ENCODE measurements around the gene GABPB1. TPM values are rescaled to one million over a fixed set of nuclear protein-coding genes. Genes with fewer than 3 reads are reported as not detected.

GABPB1 gene
- total and polyA plus RNA-seq, 2 of the 13 experiments (the other 11 are each of a cell fraction or from before 2014, with no cell fraction given), result 17.5 to 39.5 TPM

DNA sequence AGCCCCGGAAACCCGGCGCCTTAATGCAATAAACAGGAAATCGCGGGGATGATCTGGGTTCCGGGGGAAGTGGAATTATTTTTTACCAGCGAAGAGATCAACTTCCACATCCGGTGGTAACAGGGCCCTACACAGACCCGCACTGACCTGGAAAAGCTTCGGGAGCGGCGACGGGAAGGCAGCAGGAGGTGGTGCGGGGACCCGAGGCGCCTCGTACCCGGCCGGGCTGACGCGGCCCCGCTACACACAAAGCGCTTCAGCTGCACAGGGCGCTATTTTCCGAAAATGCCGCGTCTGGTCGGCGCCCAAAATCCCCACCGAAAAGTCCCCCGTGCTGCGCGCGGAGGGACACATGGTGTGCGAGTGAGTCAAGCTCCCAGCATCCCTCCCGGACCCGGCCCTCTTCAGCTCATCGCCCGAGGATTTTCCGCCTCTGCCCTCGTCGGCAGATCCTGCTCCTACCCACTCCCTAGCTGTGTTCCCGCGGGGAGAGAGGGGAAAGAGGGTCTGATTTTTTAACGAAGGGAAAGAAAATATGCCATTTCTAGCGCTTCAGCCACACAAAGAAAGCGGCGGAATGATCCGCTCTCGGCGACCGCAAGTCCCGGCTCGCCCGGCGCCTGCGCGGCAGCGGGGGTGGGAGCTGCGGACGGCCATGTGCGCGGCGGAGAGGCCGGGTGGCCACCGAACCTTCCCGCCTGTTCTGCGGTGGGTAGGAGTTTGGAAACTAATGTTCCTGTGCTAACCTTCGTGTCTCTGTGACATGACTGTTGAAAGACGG, at the start of gene GABPB1 (continued):
- TF ChIP-seq, protein P1, sequence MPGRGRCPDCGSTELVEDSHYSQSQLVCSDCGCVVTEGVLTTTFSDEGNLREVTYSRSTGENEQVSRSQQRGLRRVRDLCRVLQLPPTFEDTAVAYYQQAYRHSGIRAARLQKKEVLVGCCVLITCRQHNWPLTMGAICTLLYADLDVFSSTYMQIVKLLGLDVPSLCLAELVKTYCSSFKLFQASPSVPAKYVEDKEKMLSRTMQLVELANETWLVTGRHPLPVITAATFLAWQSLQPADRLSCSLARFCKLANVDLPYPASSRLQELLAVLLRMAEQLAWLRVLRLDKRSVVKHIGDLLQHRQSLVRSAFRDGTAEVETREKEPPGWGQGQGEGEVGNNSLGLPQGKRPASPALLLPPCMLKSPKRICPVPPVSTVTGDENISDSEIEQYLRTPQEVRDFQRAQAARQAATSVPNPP (CRISPR knock-in tag; IDR thresholded peaks at IDR 0.05), result peak; percentile 54; the same call in 1 of the 2 replicates
- no peak for TF ChIP-seq SIX4 (CRISPR knock-in tag; IDR thresholded peaks at IDR 0.05)
- TF ChIP-seq AKAP8 (CRISPR knock-in tag; IDR thresholded peaks at IDR 0.05), result no peak
- TF ChIP-seq ESRRA (CRISPR knock-in tag; IDR thresholded peaks at IDR 0.05; ENCODE audit: low read depth), result no peak; the same call in 1 of the 2 replicates
- 0 out of 2 replicates have a peak, but pooled peaks have one; percentile 47 for TF ChIP-seq ZFAT (CRISPR knock-in tag; conservative IDR thresholded peaks at IDR 0.05)
- TF ChIP-seq XBP1 (CRISPR knock-in tag; IDR thresholded peaks at IDR 0.05), result no peak; the same call in 1 of the 2 replicates
- TF ChIP-seq ZNF792 (CRISPR knock-in tag; IDR thresholded peaks at IDR 0.05), result peak; percentile 56
- peak; percentile 82 for TF ChIP-seq CHD2 (IDR thresholded peaks at IDR 0.05; ENCODE audit: low read depth, low read length)
- TF ChIP-seq, protein P2, sequence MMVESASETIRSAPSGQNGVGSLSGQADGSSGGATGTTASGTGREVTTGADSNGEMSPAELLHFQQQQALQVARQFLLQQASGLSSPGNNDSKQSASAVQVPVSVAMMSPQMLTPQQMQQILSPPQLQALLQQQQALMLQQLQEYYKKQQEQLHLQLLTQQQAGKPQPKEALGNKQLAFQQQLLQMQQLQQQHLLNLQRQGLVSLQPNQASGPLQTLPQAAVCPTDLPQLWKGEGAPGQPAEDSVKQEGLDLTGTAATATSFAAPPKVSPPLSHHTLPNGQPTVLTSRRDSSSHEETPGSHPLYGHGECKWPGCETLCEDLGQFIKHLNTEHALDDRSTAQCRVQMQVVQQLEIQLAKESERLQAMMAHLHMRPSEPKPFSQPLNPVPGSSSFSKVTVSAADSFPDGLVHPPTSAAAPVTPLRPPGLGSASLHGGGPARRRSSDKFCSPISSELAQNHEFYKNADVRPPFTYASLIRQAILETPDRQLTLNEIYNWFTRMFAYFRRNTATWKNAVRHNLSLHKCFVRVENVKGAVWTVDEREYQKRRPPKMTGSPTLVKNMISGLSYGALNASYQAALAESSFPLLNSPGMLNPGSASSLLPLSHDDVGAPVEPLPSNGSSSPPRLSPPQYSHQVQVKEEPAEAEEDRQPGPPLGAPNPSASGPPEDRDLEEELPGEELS (CRISPR knock-in tag; IDR thresholded peaks at IDR 0.05), result no peak; the same call in 1 of the 2 replicates
- TF ChIP-seq, protein P3, sequence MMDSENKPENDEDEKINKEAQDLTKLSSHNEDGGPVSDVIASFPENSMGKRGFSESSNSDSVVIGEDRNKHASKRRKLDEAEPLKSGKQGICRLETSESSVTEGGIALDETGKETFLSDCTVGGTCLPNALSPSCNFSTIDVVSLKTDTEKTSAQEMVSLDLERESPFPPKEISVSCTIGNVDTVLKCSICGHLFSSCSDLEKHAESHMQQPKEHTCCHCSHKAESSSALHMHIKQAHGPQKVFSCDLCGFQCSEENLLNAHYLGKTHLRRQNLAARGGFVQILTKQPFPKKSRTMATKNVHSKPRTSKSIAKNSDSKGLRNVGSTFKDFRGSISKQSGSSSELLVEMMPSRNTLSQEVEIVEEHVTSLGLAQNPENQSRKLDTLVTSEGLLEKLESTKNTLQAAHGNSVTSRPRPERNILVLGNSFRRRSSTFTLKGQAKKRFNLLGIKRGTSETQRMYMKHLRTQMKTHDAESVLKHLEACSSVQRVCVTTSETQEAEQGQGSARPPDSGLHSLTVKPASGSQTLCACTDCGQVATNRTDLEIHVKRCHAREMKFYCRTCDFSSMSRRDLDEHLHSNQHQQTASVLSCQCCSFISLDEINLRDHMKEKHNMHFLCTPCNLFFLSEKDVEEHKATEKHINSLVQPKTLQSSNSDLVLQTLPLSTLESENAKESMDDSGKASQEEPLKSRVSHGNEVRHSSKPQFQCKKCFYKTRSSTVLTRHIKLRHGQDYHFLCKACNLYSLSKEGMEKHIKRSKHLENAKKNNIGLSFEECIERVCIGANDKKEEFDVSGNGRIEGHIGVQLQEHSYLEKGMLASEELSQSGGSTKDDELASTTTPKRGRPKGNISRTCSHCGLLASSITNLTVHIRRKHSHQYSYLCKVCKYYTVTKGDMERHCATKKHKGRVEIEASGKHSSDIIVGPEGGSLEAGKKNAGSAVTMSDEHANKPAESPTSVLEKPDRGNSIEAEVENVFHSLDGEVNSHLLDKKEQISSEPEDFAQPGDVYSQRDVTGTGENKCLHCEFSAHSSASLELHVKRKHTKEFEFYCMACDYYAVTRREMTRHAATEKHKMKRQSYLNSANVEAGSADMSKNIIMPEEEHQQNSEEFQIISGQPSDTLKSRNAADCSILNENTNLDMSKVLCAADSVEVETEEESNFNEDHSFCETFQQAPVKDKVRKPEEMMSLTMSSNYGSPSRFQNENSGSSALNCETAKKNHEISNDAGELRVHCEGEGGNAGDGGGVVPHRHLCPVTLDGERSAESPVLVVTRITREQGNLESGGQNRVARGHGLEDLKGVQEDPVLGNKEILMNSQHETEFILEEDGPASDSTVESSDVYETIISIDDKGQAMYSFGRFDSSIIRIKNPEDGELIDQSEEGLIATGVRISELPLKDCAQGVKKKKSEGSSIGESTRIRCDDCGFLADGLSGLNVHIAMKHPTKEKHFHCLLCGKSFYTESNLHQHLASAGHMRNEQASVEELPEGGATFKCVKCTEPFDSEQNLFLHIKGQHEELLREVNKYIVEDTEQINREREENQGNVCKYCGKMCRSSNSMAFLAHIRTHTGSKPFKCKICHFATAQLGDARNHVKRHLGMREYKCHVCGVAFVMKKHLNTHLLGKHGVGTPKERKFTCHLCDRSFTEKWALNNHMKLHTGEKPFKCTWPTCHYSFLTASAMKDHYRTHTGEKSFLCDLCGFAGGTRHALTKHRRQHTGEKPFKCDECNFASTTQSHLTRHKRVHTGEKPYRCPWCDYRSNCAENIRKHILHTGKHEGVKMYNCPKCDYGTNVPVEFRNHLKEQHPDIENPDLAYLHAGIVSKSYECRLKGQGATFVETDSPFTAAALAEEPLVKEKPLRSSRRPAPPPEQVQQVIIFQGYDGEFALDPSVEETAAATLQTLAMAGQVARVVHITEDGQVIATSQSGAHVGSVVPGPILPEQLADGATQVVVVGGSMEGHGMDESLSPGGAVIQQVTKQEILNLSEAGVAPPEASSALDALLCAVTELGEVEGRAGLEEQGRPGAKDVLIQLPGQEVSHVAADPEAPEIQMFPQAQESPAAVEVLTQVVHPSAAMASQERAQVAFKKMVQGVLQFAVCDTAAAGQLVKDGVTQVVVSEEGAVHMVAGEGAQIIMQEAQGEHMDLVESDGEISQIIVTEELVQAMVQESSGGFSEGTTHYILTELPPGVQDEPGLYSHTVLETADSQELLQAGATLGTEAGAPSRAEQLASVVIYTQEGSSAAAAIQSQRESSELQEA (CRISPR knock-in tag; IDR thresholded peaks at IDR 0.05; ENCODE audit: not compliant biosample characterization), result peak; percentile 79
- TF ChIP-seq ZBED4 (CRISPR knock-in tag; IDR thresholded peaks at IDR 0.05; ENCODE audit: borderline replicate concordance), result no peak; the same call in 1 of the 2 replicates
- TF ChIP-seq MATR3 (CRISPR knock-in tag; IDR thresholded peaks at IDR 0.05), result no peak
- TF ChIP-seq ZNF33B (CRISPR knock-in tag; IDR thresholded peaks at IDR 0.05), result 0 out of 2 replicates have a peak, but pooled peaks have one; percentile 42

Measured in HepG2 (cell line).